GM12873 (cell line): ENCODE results near the gene HS3ST3A1.

Experiments
- CTCF ChIP-seq: IDR thresholded peaks from 2 replicates; pipeline ENCODE4 v1.5.1; 2012; ENCODE audit warnings: low read depth, mild to moderate bottlenecking, moderate library complexity, low read length, control low read depth; ENCODE audit not compliant: insufficient read depth; ENCODE audit errors: missing control alignments

Gene HS3ST3A1

GRCh38 chr17:13485327-13485726 lies 116.4 kb downstream of the HS3ST3A1 start:
- no peak for TF ChIP-seq CTCF

GRCh38 chr17:13484020-13484419 lies 117.7 kb downstream of the HS3ST3A1 start:
- TF ChIP-seq CTCF = no peak

- no peak for TF ChIP-seq CTCF
These were observed 120.9 kb downstream of the HS3ST3A1 start for GRCh38 chr17:13480877-13481276.

- TF ChIP-seq CTCF = no peak
These were observed 123.4 kb downstream of the HS3ST3A1 start for GRCh38 chr17:13478326-13478830.

GRCh38 chr17:13477180-13477611 lies 124.5 kb downstream of the HS3ST3A1 start:
- TF ChIP-seq CTCF = no peak

GRCh38 chr17:13476720-13477119 lies 125.0 kb downstream of the HS3ST3A1 start:
- TF ChIP-seq CTCF = no peak

GRCh38 chr17:13475574-13476223 lies 126.0 kb downstream of the HS3ST3A1 start:
- TF ChIP-seq CTCF = no peak
